Activated CD8-positive, alpha-beta memory T cell treated with anti-CD3 and anti-CD28 coated beads, Interleukin-2, amount 50 U/mL, for 24 hours (primary cell): ENCODE measurements around the gene SLC26A4.
A peak's percentile ranks its signal among the peaks of the same experiment; 100 is the strongest.

Experiments
- DNase-seq: peaks from one replicate; pipeline ENCODE4 v3.0.0-alpha.2; 2020; ENCODE audit errors: extremely low read depth

SLC26A4 gene

DNA sequence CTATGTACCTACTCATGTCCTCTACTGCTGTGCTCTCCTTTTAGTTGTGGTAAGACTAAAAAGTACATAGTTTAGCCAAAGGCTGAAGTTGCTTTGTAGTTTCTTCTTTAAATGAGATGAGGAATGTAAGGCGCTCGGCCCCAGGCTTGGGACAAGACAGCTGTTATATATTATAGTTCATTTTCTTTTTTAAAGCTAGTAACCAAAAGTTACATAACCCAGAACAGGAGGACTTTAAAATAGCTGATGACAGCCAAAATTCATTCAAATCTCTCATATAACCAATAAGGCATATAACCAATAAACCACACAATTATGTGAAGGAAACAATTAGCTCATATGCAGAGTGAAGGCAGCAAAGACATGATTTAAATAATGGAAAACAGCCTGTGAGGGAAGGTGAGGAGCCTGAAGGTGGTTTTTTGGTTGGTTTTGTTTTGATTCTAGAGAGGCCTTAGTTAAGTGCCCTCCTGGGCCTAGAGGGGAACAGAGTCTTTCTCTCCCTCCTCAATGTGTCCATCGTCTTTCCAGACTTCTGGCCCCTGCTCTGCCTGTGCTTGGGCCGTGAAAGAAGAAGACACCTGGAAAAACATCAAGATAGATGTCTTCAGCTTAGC lies 35.8 kb downstream of the SLC26A4 start:
- no peak for DNase-seq

DNA sequence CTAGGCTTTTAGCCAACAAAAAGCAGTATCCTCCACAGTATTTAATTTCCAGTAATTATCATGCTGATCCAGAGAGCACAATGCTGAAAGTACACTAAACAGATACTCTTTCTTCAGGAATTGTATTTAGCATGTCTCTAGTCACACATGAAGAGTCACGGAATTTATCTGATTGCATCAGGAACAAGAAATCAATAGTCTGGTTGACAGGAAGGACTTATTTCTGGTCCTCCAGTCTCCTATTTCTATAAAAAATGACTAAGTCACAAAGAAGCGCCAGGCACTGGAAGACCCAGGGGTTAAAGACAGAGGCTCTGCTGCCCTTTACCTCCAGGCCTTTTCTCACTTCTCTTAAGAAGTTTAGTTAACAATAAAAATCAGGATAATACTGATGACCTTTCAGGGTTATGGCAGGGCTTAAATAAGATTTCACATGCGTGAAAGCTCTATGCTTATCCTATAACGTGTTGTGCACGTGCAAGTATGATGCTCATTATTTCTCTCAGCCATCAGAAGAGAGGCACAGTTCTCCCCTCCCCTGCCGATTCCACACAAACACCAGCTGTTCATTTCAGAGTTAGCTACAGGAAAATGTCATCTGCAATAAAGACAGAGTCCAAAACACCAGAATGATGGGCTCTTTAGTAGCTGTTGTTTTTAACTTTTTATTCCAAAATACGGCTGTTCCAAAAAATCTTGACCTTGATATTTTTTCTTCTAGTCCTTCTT lies 36.9 kb downstream of the SLC26A4 start:
- DNase-seq: no peak

- no peak for DNase-seq
Observed at GRCh38 chr7:107700570-107700969, 39.9 kb downstream of the SLC26A4 start.

- no peak for DNase-seq
Observed at GRCh38 chr7:107701191-107701590, 40.6 kb downstream of the SLC26A4 start.

- no peak for DNase-seq
Observed at GRCh38 chr7:107703219-107703618, 42.6 kb downstream of the SLC26A4 start.

- DNase-seq: no peak
Observed at GRCh38 chr7:107703872-107704271, 43.2 kb downstream of the SLC26A4 start.

DNA sequence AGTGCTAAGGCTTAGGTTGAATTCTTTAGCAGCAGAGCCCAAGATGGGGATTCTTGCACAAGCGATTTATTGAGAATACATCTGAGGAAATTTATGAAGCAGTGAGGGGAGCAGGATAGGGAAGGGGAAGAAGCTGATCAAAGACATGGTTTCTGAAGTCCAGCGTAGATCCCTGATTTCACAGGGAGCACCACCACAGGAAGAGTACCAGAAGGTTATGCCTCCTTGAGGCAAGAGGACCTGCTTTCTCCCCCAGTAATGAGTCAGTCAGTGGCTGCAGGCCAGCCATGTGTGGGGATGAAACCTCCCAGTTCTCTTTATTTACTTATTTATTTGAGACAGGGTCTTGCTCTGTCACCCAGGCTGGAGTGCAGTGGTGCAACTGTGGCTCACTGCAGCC lies 48.3 kb downstream of the SLC26A4 start:
- DNase-seq: no peak

DNA sequence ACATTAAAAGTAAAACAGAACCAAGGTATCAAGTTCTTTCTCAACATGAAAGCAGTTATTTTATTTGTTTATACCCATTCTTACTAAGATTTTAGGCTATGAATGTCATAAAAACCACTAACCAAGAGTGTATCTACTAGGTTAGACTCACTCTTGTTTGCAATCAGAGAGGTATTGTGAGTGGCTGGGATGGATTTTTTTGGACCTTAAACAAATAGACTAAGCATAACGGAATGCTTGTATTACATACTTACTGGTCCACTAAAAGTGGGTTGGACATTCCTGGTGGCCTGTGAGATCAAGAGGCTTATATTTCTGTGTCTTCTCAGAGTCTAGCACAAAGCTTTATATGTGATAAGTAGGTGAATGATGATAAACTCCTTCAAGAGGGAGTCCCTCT lies 50.7 kb downstream of the SLC26A4 start:
- DNase-seq: no peak

DNA sequence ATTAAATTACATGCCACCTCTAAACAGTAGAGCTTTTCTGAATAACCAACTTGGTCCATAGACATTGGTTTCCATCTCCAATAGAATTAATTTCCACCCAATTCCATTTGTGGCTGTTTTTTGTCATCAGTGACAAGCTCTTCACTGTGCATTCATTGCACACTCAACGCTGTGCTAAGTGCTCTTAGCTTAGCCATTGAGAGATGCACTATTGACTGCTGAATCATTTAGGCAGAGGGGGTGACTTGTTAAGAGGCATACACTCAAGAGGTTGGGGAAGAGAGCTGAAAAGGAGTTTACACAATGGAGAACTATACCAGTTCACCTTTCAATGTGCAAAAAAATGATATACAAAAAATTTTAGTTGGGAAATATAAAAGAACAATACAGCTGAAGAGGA lies 51.4 kb downstream of the SLC26A4 start:
- no peak for DNase-seq

- no peak for DNase-seq
Observed at GRCh38 chr7:107712896-107713295, 52.3 kb downstream of the SLC26A4 start.

- DNase-seq: no peak
Observed at GRCh38 chr7:107715531-107715930, 54.9 kb downstream of the SLC26A4 start.

GRCh38 chr7:107718456-107719193 lies 58.0 kb downstream of the SLC26A4 start:
- DNase-seq: no peak

GRCh38 chr7:107721286-107721685 lies 60.7 kb downstream of the SLC26A4 start:
- no peak for DNase-seq

- no peak for DNase-seq
Observed at GRCh38 chr7:107723255-107723654, 62.6 kb downstream of the SLC26A4 start.

- DNase-seq: no peak
Observed at GRCh38 chr7:107725138-107725740, 64.6 kb downstream of the SLC26A4 start.

DNA sequence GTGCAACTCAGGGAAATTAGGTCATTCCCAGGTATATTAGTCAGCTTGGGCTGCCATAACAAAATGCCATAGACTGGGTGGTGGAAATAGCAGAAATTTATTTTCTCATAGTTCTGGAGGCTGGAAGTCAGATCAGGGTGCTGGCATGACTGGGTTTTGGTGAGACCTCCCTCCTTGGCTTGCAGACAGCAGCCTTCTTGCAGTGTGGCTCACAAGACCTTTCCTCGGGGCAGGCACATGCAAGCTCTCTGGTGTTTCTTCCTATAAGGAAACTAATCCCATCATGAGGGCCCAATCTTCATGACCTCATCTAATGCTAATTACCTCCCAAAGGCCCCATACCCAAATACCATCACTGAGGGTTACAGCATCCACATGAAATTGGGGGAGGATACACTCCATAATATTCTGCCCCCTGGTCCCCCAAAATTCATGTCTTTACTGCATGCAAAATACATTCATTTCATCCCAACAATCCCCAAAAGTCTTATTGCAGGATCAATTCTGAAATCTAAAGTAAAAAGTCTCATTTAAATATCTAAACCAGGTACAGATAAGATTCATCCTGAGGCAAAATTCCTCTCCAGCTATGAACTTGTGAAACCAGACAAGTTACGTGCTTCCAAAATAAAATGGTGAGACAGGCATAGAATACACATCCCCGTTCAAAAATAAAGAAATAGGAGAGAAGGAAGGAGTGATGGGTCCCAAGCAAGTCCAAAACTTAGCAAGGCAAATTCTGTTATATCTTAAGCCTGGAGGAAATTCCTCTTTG lies 65.9 kb downstream of the SLC26A4 start:
- DNase-seq: no peak

GRCh38 chr7:107728276-107728675 lies 67.6 kb downstream of the SLC26A4 start:
- DNase-seq: no peak

DNA sequence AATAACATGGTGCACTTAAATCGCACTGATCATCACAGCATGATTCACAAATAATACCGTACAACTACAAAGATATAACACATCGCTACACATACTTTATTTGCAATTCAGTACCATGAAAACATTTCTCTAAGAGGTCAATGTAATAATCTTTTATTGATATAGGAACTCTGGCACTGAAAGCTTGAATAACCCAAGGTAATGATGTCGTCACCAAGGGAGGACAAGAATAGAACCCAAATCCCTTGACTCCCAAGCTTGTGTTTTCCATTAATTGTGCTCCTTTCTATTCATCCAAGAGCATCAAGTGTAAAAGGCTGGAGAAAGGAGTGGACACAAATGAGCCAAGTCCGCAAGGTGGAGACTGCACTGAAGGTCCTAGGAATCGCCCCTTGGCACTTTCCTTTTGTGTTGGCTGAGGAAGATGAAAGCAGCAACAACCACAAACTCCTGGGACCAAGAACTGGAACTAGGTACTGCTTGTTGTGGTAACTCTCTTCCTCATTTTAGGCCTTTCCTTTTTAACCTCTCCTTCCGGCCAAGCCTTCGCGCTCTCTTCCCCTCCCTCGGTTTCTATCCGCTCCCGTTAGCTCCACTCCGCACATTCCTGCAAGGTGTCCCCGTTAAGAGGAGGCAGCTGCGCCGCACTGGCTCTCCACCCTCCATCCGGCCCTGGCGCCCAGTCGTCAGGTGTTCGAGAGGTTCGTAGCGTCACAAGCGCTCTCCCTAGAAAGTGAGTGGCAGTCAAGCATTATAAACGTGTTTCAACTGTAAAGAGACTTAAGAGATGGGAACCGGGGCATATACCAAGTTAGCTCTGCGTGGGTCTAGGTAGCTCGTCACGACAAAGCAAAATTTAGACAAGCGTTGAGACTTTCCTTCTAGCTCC lies 82.3 kb downstream of the SLC26A4 start:
- DNase-seq: no peak

DNA sequence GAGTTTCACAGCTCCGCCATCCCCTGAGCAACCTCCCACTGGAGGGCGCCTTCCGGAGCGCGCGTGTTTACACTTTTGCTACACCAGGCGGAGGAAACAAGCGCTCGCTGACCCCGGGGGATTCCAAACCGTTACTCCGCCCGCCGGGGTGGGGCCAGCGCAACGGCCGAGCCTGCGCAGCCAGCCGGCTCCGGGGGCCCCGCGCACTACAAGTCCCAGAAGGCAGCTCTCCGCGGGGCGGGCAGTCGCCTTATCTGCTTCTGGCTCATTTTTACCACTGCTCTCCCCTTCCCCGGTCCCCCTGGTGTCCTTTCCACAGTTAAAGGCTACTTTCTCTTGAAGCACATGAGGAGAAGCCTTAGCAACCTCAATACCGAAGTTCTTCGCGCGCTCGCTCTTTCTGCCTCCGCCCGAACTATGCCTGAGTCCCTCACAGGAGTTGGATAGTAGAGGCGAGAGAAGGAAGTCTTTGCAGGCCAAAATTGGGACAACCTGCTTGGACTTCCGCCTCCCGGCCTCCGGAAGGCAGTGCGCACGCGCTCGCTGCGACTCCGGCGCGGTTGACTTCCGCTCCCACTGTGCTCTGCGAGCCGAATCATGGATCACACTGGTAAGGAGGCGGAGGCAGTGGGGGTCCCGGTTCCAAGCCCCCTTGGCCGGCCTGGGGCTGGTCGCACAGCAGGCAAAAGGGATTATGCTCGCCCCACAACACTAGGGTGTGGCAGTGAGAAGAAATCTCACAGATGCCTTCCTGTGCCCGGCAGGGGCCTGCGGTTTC lies 83.1 kb downstream of the SLC26A4 start, which contains the start of gene CBLL1:
Gene CBLL1, plus strand, starts transcription at position 576 of the 778 bp plus-strand sequence. Its CDS starts 22 bp downstream, at position 598.
- DNase-seq: peak; percentile 94

- no peak for DNase-seq
Observed at GRCh38 chr7:107744345-107744750, 83.7 kb downstream of the SLC26A4 start.
